ENCODE results near the gene RMND5B.
"Not testable (repeated sequence)": the region's sequence is repeated elsewhere in the genome, so short reads cannot be mapped to it uniquely, and the experiment has no call there.

DNA sequence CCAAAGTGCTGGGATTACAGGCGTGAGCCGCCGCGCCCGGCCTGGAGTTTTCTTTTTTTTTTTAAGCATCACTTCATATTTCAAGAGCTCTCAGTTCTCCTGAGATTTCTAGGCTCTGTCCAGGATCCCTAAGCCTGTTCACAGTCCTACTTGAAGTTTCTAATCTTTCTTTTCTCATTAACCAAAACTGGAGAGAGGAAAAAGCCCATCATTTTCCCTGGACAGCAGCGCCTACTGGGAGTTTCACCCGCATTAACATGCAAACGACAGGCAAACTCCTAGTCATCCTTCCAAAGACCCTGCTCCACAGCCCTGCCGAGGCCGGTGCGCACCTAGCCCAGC lies 609 bp upstream of the RMND5B start:
- TF ChIP-seq, protein P1, sequence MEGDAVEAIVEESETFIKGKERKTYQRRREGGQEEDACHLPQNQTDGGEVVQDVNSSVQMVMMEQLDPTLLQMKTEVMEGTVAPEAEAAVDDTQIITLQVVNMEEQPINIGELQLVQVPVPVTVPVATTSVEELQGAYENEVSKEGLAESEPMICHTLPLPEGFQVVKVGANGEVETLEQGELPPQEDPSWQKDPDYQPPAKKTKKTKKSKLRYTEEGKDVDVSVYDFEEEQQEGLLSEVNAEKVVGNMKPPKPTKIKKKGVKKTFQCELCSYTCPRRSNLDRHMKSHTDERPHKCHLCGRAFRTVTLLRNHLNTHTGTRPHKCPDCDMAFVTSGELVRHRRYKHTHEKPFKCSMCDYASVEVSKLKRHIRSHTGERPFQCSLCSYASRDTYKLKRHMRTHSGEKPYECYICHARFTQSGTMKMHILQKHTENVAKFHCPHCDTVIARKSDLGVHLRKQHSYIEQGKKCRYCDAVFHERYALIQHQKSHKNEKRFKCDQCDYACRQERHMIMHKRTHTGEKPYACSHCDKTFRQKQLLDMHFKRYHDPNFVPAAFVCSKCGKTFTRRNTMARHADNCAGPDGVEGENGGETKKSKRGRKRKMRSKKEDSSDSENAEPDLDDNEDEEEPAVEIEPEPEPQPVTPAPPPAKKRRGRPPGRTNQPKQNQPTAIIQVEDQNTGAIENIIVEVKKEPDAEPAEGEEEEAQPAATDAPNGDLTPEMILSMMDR (IDR thresholded peaks at IDR 0.05; ENCODE audit: poor library complexity, severe bottlenecking), result not testable (repeated sequence)
- not testable (repeated sequence) for TF ChIP-seq SMC3 (conservative IDR thresholded peaks at IDR 0.05; ENCODE audit: poor library complexity)

Data from neural cell (in vitro differentiated cells).